ENCODE data around the gene ZNF132.

GRCh38 chr19:58406818-58407657 lies 32.9 kb downstream of the ZNF132 start:
- no peak for TF ChIP-seq CTCF (IDR thresholded peaks at IDR 0.05)
- no peak for TF ChIP-seq POLR2A (IDR thresholded peaks at IDR 0.05)

Measured in uterus (tissue), 2 donors.